ENCODE measurements around the gene THSD4.

Gene THSD4

GRCh38 chr15:71830981-71831380 is 715.7 kb downstream of the THSD4 start:
- Histone ChIP-seq H4K20me1 (ENCODE audit: insufficient read depth, low read length) (no peaks in the 10 kb centered on the region), H3K9me2 (replicated peaks; ENCODE audit: insufficient read depth, low read length) (no peaks in the 10 kb centered on the region), H3K4me1 (ENCODE audit: low read length) (no peaks in the 10 kb centered on the region), H3F3A (ENCODE audit: insufficient read depth, low read length) (no peaks in the 10 kb centered on the region), H3K27me3 (replicated peaks; ENCODE audit: insufficient read depth, low read length) (no peaks in the 10 kb centered on the region), H3K27ac (ENCODE audit: low read length) (no peak overlapping the region), H3K36me3 (replicated peaks; ENCODE audit: insufficient read depth, low read length) (no peaks in the 10 kb centered on the region), H2AFZ (ENCODE audit: low read length) (no peak overlapping the region), H3K79me2 (ENCODE audit: low read length) (no peaks in the 10 kb centered on the region), H3K4me3 (ENCODE audit: low read length) (no peak overlapping the region), H3K9ac (ENCODE audit: low read length) (no peak overlapping the region), H3K4me2 (ENCODE audit: low read depth, low read length) (no peak overlapping the region), H3K9me3 (replicated peaks; ENCODE audit: insufficient read depth, low read length) (no peaks in the 10 kb centered on the region)
- no peak for TF ChIP-seq EZH2phosphoT487 (IDR thresholded peaks at IDR 0.05; ENCODE audit: low read length)
- no peak for DNase-seq

Measured in MM.1S (cell line).